OCI-LY3 (cell line): ENCODE results near the gene HIVEP3.

ENCODE experiments used
- H2AFZ ChIP-seq: fragments of 200-600, 300-600 bp; shearing (Covaris generic); 2 replicates; pipeline ENCODE4 v1.6.0; 2014; ENCODE audit warnings: antibody characterized with exemption, low read depth, low read length
- H3K27ac ChIP-seq: fragments of 200-600, 300-600 bp; sonication (generic); 2 replicates; pipeline ENCODE4 v1.5.1; 2014; ENCODE audit warnings: mild to moderate bottlenecking, low read length, moderate library complexity, mixed read lengths
- H3K27me3 ChIP-seq: fragments of 200-600, 300-600 bp; sonication (generic); 2 replicates; pipeline ENCODE4 v1.6.1; 2014; ENCODE audit warnings: low read depth, low read length, mixed read lengths
- H3K36me3 ChIP-seq: fragments of 200-600, 300-600 bp; sonication (generic); replicated peaks from 2 replicates; pipeline ENCODE3; 2014; ENCODE audit warnings: low read depth, low read length, mixed read lengths
- H3K4me1 ChIP-seq: fragments of 300-600, 200-600 bp; sonication (generic); 2 replicates; pipeline ENCODE4 v1.6.1; 2014; ENCODE audit warnings: low read length, mixed read lengths
- H3K4me2 ChIP-seq: fragments of 200-600, 300-600 bp; sonication (generic); 2 replicates; pipeline ENCODE4 v1.6.1; 2014; ENCODE audit warnings: low read length, mixed read lengths
- H3K4me3 ChIP-seq: fragments of 300-600, 200-600 bp; sonication (generic); 2 replicates; pipeline ENCODE4 v1.5.1; 2014; ENCODE audit warnings: antibody characterized with exemption, mild to moderate bottlenecking, low read length, moderate library complexity
- H3K79me2 ChIP-seq: fragments of 300-600, 200-600 bp; shearing (Covaris generic); 2 replicates; pipeline ENCODE4 v1.6.1; 2014; ENCODE audit warnings: mild to moderate bottlenecking, low read length, mixed read lengths
- H3K9ac ChIP-seq: fragments of 300-600, 200-600 bp; shearing (Covaris generic); 2 replicates; pipeline ENCODE4 v1.6.0; 2014; ENCODE audit warnings: mild to moderate bottlenecking, low read length, moderate library complexity
- H3K9me3 ChIP-seq: fragments of 200-600, 300-600 bp; shearing (Covaris generic); 2 replicates; pipeline ENCODE4 v1.6.1; 2014; ENCODE audit warnings: low read length, mixed read lengths; ENCODE audit not compliant: insufficient read depth
- H4K20me1 ChIP-seq: fragments of 200-600, 300-600 bp; sonication (generic); 2 replicates; pipeline ENCODE4 v1.6.1; 2016; ENCODE audit warnings: low read length, mixed read lengths; ENCODE audit not compliant: insufficient read depth
- EZH2phosphoT487 ChIP-seq: fragments of 200-600 bp; shearing (Covaris generic); IDR thresholded peaks from 2 replicates; pipeline ENCODE4 v1.6.1; 2018; ENCODE audit warnings: antibody characterized with exemption, mixed run types, low read depth
- TF ChIP-seq, protein P1 (sequence below): fragments of 200-600, 300-600 bp; sonication (generic); IDR thresholded peaks from 2 replicates; pipeline ENCODE4 v1.5.1; 2014; ENCODE audit warnings: antibody characterized with exemption, low read length, low read depth

Gene HIVEP3

GRCh38 chr1:41576206-41576605 is 342.5 kb downstream of the HIVEP3 start:
- Histone ChIP-seq H3K27ac (no peak overlapping the region), H3K9me3 (no peaks in the 10 kb centered on the region), H3K27me3 (no peaks in the 10 kb centered on the region), H3K4me3 (no peak overlapping the region), H3K79me2 (peaks cover 94% of the 10 kb centered on the region), H2AFZ (no peak overlapping the region), H3K36me3 (peaks cover 65% of the 10 kb centered on the region), H3K4me1 (peaks cover 23% of the 10 kb centered on the region), H3K9ac (no peak overlapping the region), H4K20me1 (peaks cover 60% of the 10 kb centered on the region), H3K4me2 (no peak overlapping the region)
- TF ChIP-seq, protein P1, sequence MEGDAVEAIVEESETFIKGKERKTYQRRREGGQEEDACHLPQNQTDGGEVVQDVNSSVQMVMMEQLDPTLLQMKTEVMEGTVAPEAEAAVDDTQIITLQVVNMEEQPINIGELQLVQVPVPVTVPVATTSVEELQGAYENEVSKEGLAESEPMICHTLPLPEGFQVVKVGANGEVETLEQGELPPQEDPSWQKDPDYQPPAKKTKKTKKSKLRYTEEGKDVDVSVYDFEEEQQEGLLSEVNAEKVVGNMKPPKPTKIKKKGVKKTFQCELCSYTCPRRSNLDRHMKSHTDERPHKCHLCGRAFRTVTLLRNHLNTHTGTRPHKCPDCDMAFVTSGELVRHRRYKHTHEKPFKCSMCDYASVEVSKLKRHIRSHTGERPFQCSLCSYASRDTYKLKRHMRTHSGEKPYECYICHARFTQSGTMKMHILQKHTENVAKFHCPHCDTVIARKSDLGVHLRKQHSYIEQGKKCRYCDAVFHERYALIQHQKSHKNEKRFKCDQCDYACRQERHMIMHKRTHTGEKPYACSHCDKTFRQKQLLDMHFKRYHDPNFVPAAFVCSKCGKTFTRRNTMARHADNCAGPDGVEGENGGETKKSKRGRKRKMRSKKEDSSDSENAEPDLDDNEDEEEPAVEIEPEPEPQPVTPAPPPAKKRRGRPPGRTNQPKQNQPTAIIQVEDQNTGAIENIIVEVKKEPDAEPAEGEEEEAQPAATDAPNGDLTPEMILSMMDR, result no peak
- no peak for TF ChIP-seq EZH2phosphoT487

DNA sequence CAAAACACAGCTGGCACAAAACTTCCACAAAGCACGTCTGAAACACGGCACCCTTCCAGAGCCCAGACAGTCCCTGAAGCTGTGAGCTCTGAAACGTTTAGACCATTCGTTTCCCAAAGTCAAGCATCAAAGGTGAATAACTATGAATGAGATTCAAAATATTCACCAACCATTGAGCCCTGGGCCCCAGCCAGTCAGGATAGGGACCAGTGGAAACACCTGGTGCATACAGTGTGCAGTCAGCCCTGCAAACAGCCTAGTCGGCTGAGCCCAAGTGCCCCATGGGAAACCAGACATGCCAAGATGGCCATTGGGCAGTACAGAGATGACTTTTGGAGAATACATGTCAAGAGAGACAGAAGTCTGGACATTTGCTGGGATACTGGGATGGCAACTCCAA is 343.9 kb downstream of the HIVEP3 start:
- H3K4me3 ChIP-seq, result no peak overlapping the region
- H3K9ac ChIP-seq, result peak overlapping the region; percentile 39; the same call in 1 of the 2 replicates
- H4K20me1 ChIP-seq, result peaks cover 61% of the 10 kb centered on the region
- H3K9me3 ChIP-seq, result no peaks in the 10 kb centered on the region
- peak overlapping the region; percentile 63 for H3K27ac ChIP-seq
- no peaks in the 10 kb centered on the region for H3K27me3 ChIP-seq
- peaks cover 100% of the 10 kb centered on the region for H3K79me2 ChIP-seq
- TF ChIP-seq, protein P1, result no peak
- TF ChIP-seq EZH2phosphoT487, result no peak
- H2AFZ ChIP-seq, result no peak overlapping the region
- peaks cover 69% of the 10 kb centered on the region for H3K36me3 ChIP-seq
- no peak overlapping the region for H3K4me2 ChIP-seq
- H3K4me1 ChIP-seq, result peaks cover 23% of the 10 kb centered on the region

DNA sequence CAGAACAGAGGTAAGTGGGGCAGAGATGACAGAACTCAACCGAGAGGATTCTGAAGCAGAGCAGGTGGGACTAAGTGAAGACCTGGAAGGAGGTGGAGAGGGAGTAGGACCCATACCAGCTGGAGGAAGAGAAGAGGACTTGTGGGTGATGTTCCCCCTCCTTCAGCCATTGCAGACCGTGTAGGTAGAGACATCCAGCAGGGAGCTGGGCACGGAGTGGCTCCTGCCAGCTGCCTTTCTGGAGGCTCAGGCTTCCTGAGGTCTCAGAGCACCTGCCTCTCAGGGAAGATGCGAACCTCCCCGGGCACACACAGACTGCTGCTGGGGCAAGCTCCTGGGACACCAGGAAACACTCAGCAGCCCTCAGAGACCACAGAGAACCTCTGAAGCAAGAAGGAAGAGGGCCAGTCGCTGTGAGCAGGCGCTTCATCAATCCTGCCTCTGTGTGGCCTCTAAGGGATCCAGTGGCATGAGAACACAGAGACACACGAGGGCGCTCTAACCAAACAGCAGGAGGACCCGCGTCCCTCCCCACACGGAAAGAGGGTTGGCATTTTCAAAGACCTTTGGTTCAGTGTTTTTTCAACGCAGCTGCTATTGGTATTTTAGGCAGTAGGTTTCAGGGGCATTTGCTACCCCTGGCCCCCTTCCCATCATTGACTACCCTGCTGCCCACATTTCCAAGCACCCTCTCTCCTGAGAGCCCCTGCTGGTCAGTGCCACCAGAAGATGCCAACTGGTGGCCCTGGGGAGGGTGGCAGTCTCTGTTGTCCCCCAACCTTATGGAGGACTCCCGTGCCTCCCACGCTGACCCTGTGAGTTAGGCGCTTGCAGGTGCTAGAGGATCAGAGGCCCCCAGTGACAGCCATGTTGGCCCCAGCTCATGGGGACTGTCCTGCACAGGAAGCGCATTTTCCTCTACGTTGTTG is 344.7 kb downstream of the HIVEP3 start:
- Histone ChIP-seq H3K27me3 (no peaks in the 10 kb centered on the region), H3K9ac (peak overlapping the region; percentile 39), H4K20me1 (peaks cover 61% of the 10 kb centered on the region), H3K79me2 (peaks cover 100% of the 10 kb centered on the region), H3K36me3 (peaks cover 66% of the 10 kb centered on the region), H3K4me3 (no peak overlapping the region), H3K27ac (peak overlapping the region; percentile 63), H2AFZ (no peak overlapping the region), H3K9me3 (no peaks in the 10 kb centered on the region), H3K4me1 (peaks cover 23% of the 10 kb centered on the region), H3K4me2 (peak overlapping the region; percentile 20; the same call in 1 of the 2 replicates)
- TF ChIP-seq EZH2phosphoT487, result no peak
- TF ChIP-seq, protein P1, result peak; percentile 81

GRCh38 chr1:41573194-41573593 is 345.5 kb downstream of the HIVEP3 start:
- Histone ChIP-seq H3K27ac (no peak overlapping the region), H3K27me3 (no peaks in the 10 kb centered on the region), H3K36me3 (peaks cover 63% of the 10 kb centered on the region), H3K79me2 (peaks cover 99% of the 10 kb centered on the region), H3K4me3 (no peak overlapping the region), H4K20me1 (peaks cover 60% of the 10 kb centered on the region), H3K9ac (no peak overlapping the region), H3K4me1 (peaks cover 23% of the 10 kb centered on the region), H3K4me2 (no peak overlapping the region), H2AFZ (no peak overlapping the region), H3K9me3 (no peaks in the 10 kb centered on the region)
- no peak for TF ChIP-seq EZH2phosphoT487
- TF ChIP-seq, protein P1, result no peak
